Stomach smooth muscle (tissue), 2 donors: ENCODE data around the gene SMARCD1.
"Not testable (repeated sequence)": the region's sequence is repeated elsewhere in the genome, so short reads cannot be mapped to it uniquely, and the experiment has no call there.

ENCODE experiments used
- H3K27ac ChIP-seq: one replicate; pipeline ENCODE4 v1.7.0; 2013; ENCODE audit warnings: mild to moderate bottlenecking, low read length, inconsistent platforms
- H3K27me3 ChIP-seq, 2 donors: one replicate each; pipeline ENCODE4 v1.7.0; 2013; ENCODE audit warnings: low read length in 2 of 2; ENCODE audit not compliant: insufficient read depth in 2 of 2, control insufficient read depth in 1 of 2
- H3K36me3 ChIP-seq, 2 donors: one replicate each; pipeline ENCODE4 v1.7.0; 2013; ENCODE audit warnings: low read length in 2 of 2; ENCODE audit not compliant: control insufficient read depth in 2 of 2, insufficient read depth in 2 of 2
- H3K4me1 ChIP-seq: one replicate; pipeline ENCODE4 v1.7.0; 2013; ENCODE audit warnings: low read length; ENCODE audit not compliant: control insufficient read depth, insufficient read depth
- H3K4me3 ChIP-seq, 2 donors: one replicate each; pipeline ENCODE4 v1.7.0; 2013; ENCODE audit warnings: low read length in 2 of 2
- H3K9ac ChIP-seq, 2 donors: one replicate each; pipeline ENCODE4 v1.7.0; 2013; ENCODE audit warnings: low read length in 2 of 2, mild to moderate bottlenecking in 1 of 2
- H3K9me3 ChIP-seq, 2 donors: one replicate each; pipeline ENCODE4 v1.7.0; 2013; ENCODE audit warnings: low read length in 2 of 2; ENCODE audit not compliant: control insufficient read depth in 2 of 2
- donor health status: healthy.
- donor health status: Pancreatic carcinoma.

SMARCD1 gene

GRCh38 chr12:50142993-50143392 lies 57.9 kb downstream of the SMARCD1 start:
- Histone ChIP-seq H3K9ac (no peak overlapping the region), H3K27me3 (no peaks in the 10 kb centered on the region), H3K4me1 (no peaks in the 10 kb centered on the region), H3K4me3 (no peak overlapping the region), H3K27ac (no peak overlapping the region), H3K36me3 (peaks cover 5 to 17% of the 10 kb centered on the region in 2 donors), H3K9me3 (no peaks in the 10 kb centered on the region)

- Histone ChIP-seq H3K4me1 (no peaks in the 10 kb centered on the region), H3K4me3 (no peak overlapping the region), H3K9me3 (no peaks in the 10 kb centered on the region), H3K36me3 (peaks cover 5 to 7% of the 10 kb centered on the region in 2 donors), H3K27ac (no peak overlapping the region), H3K9ac (no peak overlapping the region), H3K27me3 (no peaks in the 10 kb centered on the region)
Measured at GRCh38 chr12:50145439-50145838, 60.3 kb downstream of the SMARCD1 start.

GRCh38 chr12:50147281-50147680 lies 62.1 kb downstream of the SMARCD1 start:
- Histone ChIP-seq H3K4me1 (no peaks in the 10 kb centered on the region), H3K27ac (no peak overlapping the region), H3K27me3 (no peaks in the 10 kb centered on the region), H3K36me3 (peaks cover 0 to 3% of the 10 kb centered on the region in 2 donors), H3K9me3 (no peaks in the 10 kb centered on the region), H3K9ac (no peak overlapping the region), H3K4me3 (no peak overlapping the region)

GRCh38 chr12:50148011-50148410 lies 62.9 kb downstream of the SMARCD1 start:
- H3K9me3 ChIP-seq, H3K9ac ChIP-seq, H3K27me3 ChIP-seq, H3K36me3 ChIP-seq, H3K4me1 ChIP-seq, H3K4me3 ChIP-seq, H3K27ac ChIP-seq: not testable (repeated sequence)

- Histone ChIP-seq H3K9me3 (no peaks in the 10 kb centered on the region), H3K4me3 (no peak overlapping the region), H3K9ac (no peak overlapping the region), H3K4me1 (no peaks in the 10 kb centered on the region), H3K36me3 (no peaks in the 10 kb centered on the region), H3K27me3 (no peaks in the 10 kb centered on the region), H3K27ac (no peak overlapping the region)
Measured at GRCh38 chr12:50149311-50149710, 64.2 kb downstream of the SMARCD1 start.
